IMR-90 (cell line): ENCODE data around the gene PAFAH2. TPM values are rescaled to one million over a fixed set of nuclear protein-coding genes. Genes with fewer than 3 reads are reported as not detected.

ENCODE experiments used
- ATAC-seq: fragments of 200-7000 bp; cut with Tn5 transposase; 2 replicates; pipeline ENCODE4 v1.9.1; 2020; ENCODE audit warnings: low read depth, mild to moderate bottlenecking, moderate library complexity
- BruUV-seq: library from RNA; stranded (reverse); fragments of 400-500 nt; replicated peaks from 2 replicates; lab custom pipeline; 2021; lab: Mats Ljungman, UMichigan
- CTCF ChIA-PET: fragments of 300-600 bp; formaldehyde crosslinking; extraction: SDS; loops from one replicate; lab custom pipeline; 2021; ENCODE audit warnings: antibody characterized with exemption; lab: Yijun Ruan, JAX
- POLR2A ChIA-PET: fragments of 300-600 bp; sonication (Branson Sonifier 250); formaldehyde crosslinking; loops from one replicate; lab custom pipeline; 2022; ENCODE audit warnings: antibody characterized with exemption; ENCODE audit not compliant: unreplicated experiment; lab: Charles Lee
- DNase-seq: peaks from one replicate; pipeline ENCODE4 v3.0.0; 2013
- H2AFZ ChIP-seq: replicated peaks from 2 replicates; pipeline ENCODE3; 2013; ENCODE audit warnings: low read length, mild to moderate bottlenecking; ENCODE audit not compliant: poor library complexity
- H2AK5ac ChIP-seq: 2 replicates; pipeline ENCODE4 v1.6.1; 2013; ENCODE audit warnings: low read depth, low read length, inconsistent platforms
- H2AK9ac ChIP-seq: replicated peaks from 2 replicates; pipeline ENCODE3; 2013; ENCODE audit warnings: mild to moderate bottlenecking, low read depth, low read length, moderate library complexity; ENCODE audit not compliant: poor library complexity
- H2BK120ac ChIP-seq: 2 replicates; pipeline ENCODE4 v1.6.1; 2013; ENCODE audit warnings: low read depth, low read length, inconsistent platforms
- H2BK15ac ChIP-seq: 3 replicates; pipeline ENCODE4 v1.6.1; 2013; ENCODE audit warnings: low read depth, low read length, inconsistent platforms
- H2BK20ac ChIP-seq: 2 replicates; pipeline ENCODE4 v1.6.1; 2013; ENCODE audit warnings: low read depth, mild to moderate bottlenecking, inconsistent platforms, low read length, moderate library complexity
- H2BK5ac ChIP-seq: 2 replicates; pipeline ENCODE4 v1.6.1; 2013; ENCODE audit warnings: mild to moderate bottlenecking, low read depth, low read length, inconsistent platforms; ENCODE audit not compliant: poor library complexity, severe bottlenecking
- H3K14ac ChIP-seq: replicated peaks from 2 replicates; pipeline ENCODE4 v1.6.1; 2013; ENCODE audit warnings: low read depth, low read length, inconsistent platforms
- H3K18ac ChIP-seq: 2 replicates; pipeline ENCODE4 v1.6.1; 2013; ENCODE audit warnings: low read depth, low read length, control low read depth
- H3K23ac ChIP-seq: 2 replicates; pipeline ENCODE4 v1.6.1; 2013; ENCODE audit warnings: low read depth, low read length, inconsistent platforms
- H3K27ac ChIP-seq: 2 replicates; pipeline ENCODE4 v1.5.1; 2013; ENCODE audit warnings: mild to moderate bottlenecking, control low read depth, low read length; ENCODE audit not compliant: insufficient read depth
- H3K27me3 ChIP-seq: 2 replicates; pipeline ENCODE4 v1.6.1; 2013; ENCODE audit warnings: low read length; ENCODE audit not compliant: control insufficient read depth, insufficient read depth
- H3K36me3 ChIP-seq: 2 replicates; pipeline ENCODE4 v1.6.1; 2013; ENCODE audit warnings: low read length, mixed read lengths; ENCODE audit not compliant: control insufficient read depth, insufficient read depth
- H3K4ac ChIP-seq: 2 replicates; pipeline ENCODE4 v1.6.1; 2013; ENCODE audit warnings: low read depth, low read length, inconsistent platforms
- H3K4me1 ChIP-seq: 2 replicates; pipeline ENCODE4 v1.6.1; 2013; ENCODE audit warnings: low read length, mixed read lengths; ENCODE audit not compliant: control insufficient read depth, insufficient read depth
- H3K4me2 ChIP-seq: 2 replicates; pipeline ENCODE4 v1.6.1; 2013; ENCODE audit warnings: low read depth, mild to moderate bottlenecking, control low read depth, low read length, moderate library complexity
- H3K4me3 ChIP-seq: 2 replicates; pipeline ENCODE4 v1.5.1; 2013; ENCODE audit warnings: low read depth, mild to moderate bottlenecking, control low read depth, low read length, moderate library complexity; ENCODE audit not compliant: insufficient read depth
- H3K56ac ChIP-seq: 2 replicates; pipeline ENCODE4 v1.6.1; 2013; ENCODE audit warnings: low read length, inconsistent platforms; ENCODE audit not compliant: insufficient read depth; ENCODE audit errors: extremely low read depth
- H3K79me1 ChIP-seq, 2 experiments: 2 replicates each; pipeline ENCODE4 v1.6.1; 2013; ENCODE audit warnings: low read length in 2 of 2, inconsistent platforms in 1 of 2, low read depth in 1 of 2
- H3K9ac ChIP-seq: 2 replicates; pipeline ENCODE4 v1.6.1; 2013; ENCODE audit warnings: low read depth, low read length, control low read depth
- H3K9me1 ChIP-seq: 2 replicates; pipeline ENCODE4 v1.6.1; 2013; ENCODE audit warnings: low read length, inconsistent platforms; ENCODE audit not compliant: insufficient read depth
- H3K9me3 ChIP-seq: 2 replicates; pipeline ENCODE4 v1.6.1; 2013; ENCODE audit warnings: low read length; ENCODE audit not compliant: control insufficient read depth, insufficient read depth
- H4K20me1 ChIP-seq: 2 replicates; pipeline ENCODE4 v1.6.1; 2013; ENCODE audit warnings: low read length, inconsistent platforms; ENCODE audit not compliant: insufficient read depth
- H4K5ac ChIP-seq: 2 replicates; pipeline ENCODE4 v1.6.1; 2013; ENCODE audit warnings: mild to moderate bottlenecking, low read depth, low read length, control low read depth
- H4K8ac ChIP-seq, 2 experiments: 2 replicates each; pipeline ENCODE4 v1.6.1; 2013; ENCODE audit warnings: low read depth in 2 of 2, low read length in 2 of 2, control low read depth in 1 of 2, inconsistent platforms in 1 of 2
- H4K91ac ChIP-seq: 2 replicates; pipeline ENCODE4 v1.6.1; 2013; ENCODE audit warnings: low read depth, low read length, inconsistent platforms; ENCODE audit not compliant: insufficient read depth
- BHLHE40 ChIP-seq: fragments of 150-350 bp; IDR thresholded peaks from 2 replicates; pipeline ENCODE4 v1.6.1; 2016; ENCODE audit warnings: mild to moderate bottlenecking, low read depth, low read length
- CEBPB ChIP-seq: IDR thresholded peaks from 2 replicates; pipeline ENCODE4 v1.6.1; 2012; ENCODE audit warnings: low read depth, low read length, improper control_type of control experiment
- CHD1 ChIP-seq: IDR thresholded peaks from 2 replicates; pipeline ENCODE4 v1.6.1; 2012; ENCODE audit warnings: low read depth, low read length, improper control_type of control experiment
- CTCF ChIP-seq: conservative IDR thresholded peaks from 2 replicates; pipeline ENCODE4 v1.5.1; 2012; ENCODE audit warnings: mild to moderate bottlenecking, low read depth, low read length, improper control_type of control experiment
- ELK1 ChIP-seq: fragments of 150-350 bp; IDR thresholded peaks from 2 replicates; pipeline ENCODE4 v1.6.1; 2016; ENCODE audit warnings: low read depth, mild to moderate bottlenecking, low read length, moderate library complexity, borderline replicate concordance
- FOS ChIP-seq: fragments of 150-350 bp; IDR thresholded peaks from 2 replicates; pipeline ENCODE4 v1.6.1; 2016; ENCODE audit warnings: low read depth, low read length
- MAFK ChIP-seq: IDR thresholded peaks from 2 replicates; pipeline ENCODE4 v1.6.1; 2012; ENCODE audit warnings: low read depth, low read length, improper control_type of control experiment
- MAZ ChIP-seq: IDR thresholded peaks from 2 replicates; pipeline ENCODE4 v1.6.1; 2012; ENCODE audit warnings: low read depth, mild to moderate bottlenecking, low read length, improper control_type of control experiment, moderate library complexity, borderline replicate concordance
- MXI1 ChIP-seq: IDR thresholded peaks from 2 replicates; pipeline ENCODE4 v1.6.1; 2012; ENCODE audit warnings: low read depth, mild to moderate bottlenecking, low read length, moderate library complexity, borderline replicate concordance
- NFE2L2 ChIP-seq: fragments of 150-350 bp; IDR thresholded peaks from 2 replicates; pipeline ENCODE4 v1.6.1; 2016; ENCODE audit warnings: low read depth, mild to moderate bottlenecking, low read length
- POLR2A ChIP-seq: IDR thresholded peaks from 2 replicates; pipeline ENCODE4 v1.6.1; 2012; ENCODE audit warnings: mild to moderate bottlenecking, low read depth, low read length
- RAD21 ChIP-seq: IDR thresholded peaks from 2 replicates; pipeline ENCODE4 v1.6.1; 2012; ENCODE audit warnings: low read length, improper control_type of control experiment
- RCOR1 ChIP-seq: IDR thresholded peaks from 2 replicates; pipeline ENCODE4 v1.6.1; 2012; ENCODE audit warnings: mild to moderate bottlenecking, low read length, improper control_type of control experiment; ENCODE audit not compliant: insufficient replicate concordance
- RFX5 ChIP-seq: IDR thresholded peaks from 2 replicates; pipeline ENCODE4 v1.8.0; 2012; ENCODE audit warnings: low read depth, mild to moderate bottlenecking, low read length, moderate library complexity
- SMC3 ChIP-seq: fragments of 150-350 bp; IDR thresholded peaks from 2 replicates; pipeline ENCODE4 v1.6.1; 2016; ENCODE audit warnings: low read depth, mild to moderate bottlenecking, antibody characterized with exemption, low read length, moderate library complexity
- USF2 ChIP-seq: fragments of 150-350 bp; IDR thresholded peaks from 2 replicates; pipeline ENCODE4 v1.6.1; 2017; ENCODE audit warnings: mild to moderate bottlenecking, antibody characterized with exemption, low read length, low read depth
- WGBS, 2 experiments: methylation state at CpG; one replicate each; pipeline versions ENCODE4 v1.1.5 to v1.1.7; 2013; ENCODE audit warnings: missing lambda C conversion rate in 2 of 2; ENCODE audit not compliant: insufficient read length in 1 of 2; ENCODE audit errors: extremely low coverage in 2 of 2; 5-methylcytosine and 5-hydroxymethylcytosine counted together
- dilution Hi-C: fragments of 300-500 bp; cut with HindIII; formaldehyde crosslinking; loops from one replicate; pipeline ENCODE4 v1.14.3; 2018; ENCODE audit warnings: low sequenced_read_pairs; ENCODE audit not compliant: unreplicated experiment
- in situ Hi-C: fragments of 300-500 bp; cut with MboI; formaldehyde crosslinking; loops from 3 replicates; pipeline ENCODE4 v1.14.3; 2019; ENCODE audit warnings: low sequenced_read_pairs, inconsistent platforms, mixed read lengths
- intact Hi-C: fragments of 100-400 bp; cut with micrococcal nuclease; formaldehyde crosslinking; loops from 2 replicates; pipeline ENCODE4 v1.10.0; 2022
- polyA plus RNA-seq, 3 experiments: library from polyadenylated mRNA; depleted of rRNA; stranded (reverse); fragments of >200 nt; gene quantifications; 2 replicates each; pipeline ENCODE4 v1.2.3, GENCODE V29; 2012; ENCODE audit warnings: low replicate concordance in 1 of 3
- total RNA-seq: library from RNA; depleted of rRNA; stranded (reverse); fragments of >200 nt; gene quantifications from 2 replicates; pipeline ENCODE4 v1.2.3, GENCODE V29; 2012

The PAFAH2 gene
- total and polyA plus RNA-seq, 2 of the 4 experiments (the other 2 are of a cell fraction) = 8.3 to 12.2 TPM

DNA sequence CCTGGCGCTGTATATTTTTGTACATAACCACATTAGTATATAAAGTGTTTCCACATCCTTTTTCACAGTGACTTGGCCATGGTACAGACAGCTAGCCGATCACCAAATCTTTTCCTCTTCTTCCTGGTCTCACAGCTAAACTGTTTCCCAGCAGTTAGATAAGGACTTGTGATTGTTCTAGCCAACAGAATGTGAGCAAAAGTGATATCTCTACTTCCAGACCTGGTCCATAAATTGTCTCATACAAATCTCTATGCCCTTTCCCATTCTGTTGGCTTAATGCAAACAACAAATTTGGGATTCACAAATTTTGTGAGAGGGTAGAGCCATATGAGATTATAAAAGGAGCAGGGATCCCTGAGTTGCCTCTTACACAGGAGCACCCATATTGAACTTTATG lies 19.5 kb downstream of the PAFAH2 start:
- ChIA-PET POLR2A (no interaction called here), CTCF (no interaction called here)
- Histone ChIP-seq H3K9me3 (no peaks in the 10 kb centered on the region), H2BK20ac (no peak overlapping the region), H3K56ac (no peak overlapping the region), H3K79me1 (no peaks in the 10 kb centered on the region), H3K27me3 (no peaks in the 10 kb centered on the region), H3K14ac (no peak overlapping the region), H2BK5ac (no peak overlapping the region), H4K91ac (no peak overlapping the region), H2BK120ac (no peak overlapping the region), H3K4me2 (no peak overlapping the region), H3K18ac (no peak overlapping the region), H3K36me3 (peaks cover 39% of the 10 kb centered on the region), H3K4me3 (no peak overlapping the region), H4K20me1 (no peaks in the 10 kb centered on the region), H3K23ac (no peak overlapping the region), H3K9me1 (0 out of 2 replicates have a peak, but pooled peaks cover 3% of the 10 kb centered on the region), H4K8ac (no peak overlapping the region), H3K27ac (no peak overlapping the region), H2BK15ac (no peak overlapping the region), H2AK5ac (no peak overlapping the region), H4K5ac (no peak overlapping the region), H3K4ac (no peak overlapping the region), H3K9ac (no peak overlapping the region), H2AFZ (no peak overlapping the region), H3K4me1 (no peaks in the 10 kb centered on the region), H2AK9ac (no peak overlapping the region)
- TF ChIP-seq BHLHE40 = no peak
- no peak for TF ChIP-seq FOS
- no peak for TF ChIP-seq RAD21
- no peak for TF ChIP-seq USF2
- no peak for TF ChIP-seq CEBPB
- no peak for TF ChIP-seq CHD1
- TF ChIP-seq MXI1 = no peak
- no peak for TF ChIP-seq POLR2A
- no peak for TF ChIP-seq MAFK
- TF ChIP-seq RCOR1 = no peak
- TF ChIP-seq MAZ = no peak
- TF ChIP-seq SMC3 = no peak
- no peak for TF ChIP-seq CTCF
- TF ChIP-seq RFX5 = no peak
- TF ChIP-seq ELK1 = no peak
- TF ChIP-seq NFE2L2 = no peak
- no CpG with 5 or more reads among the region's 2 CpGs for WGBS, 2 experiments
- DNase-seq = no peak
- dilution Hi-C loops (no loop called here), intact Hi-C loops (no loop called here), in situ Hi-C loops (no loop called here)
- ATAC-seq = no peak
- no TSS peak for BruUV-seq
